ENCODE results near the gene NSG1.

The NSG1 gene

GRCh38 chr4:4396628-4397440 lies 9.9 kb downstream of the NSG1 start:
- DNase-seq (ENCODE audit: low spot score) = no peak

- no peak for DNase-seq (ENCODE audit: low spot score)
Measured at GRCh38 chr4:4397441-4397819, 10.5 kb downstream of the NSG1 start.

- DNase-seq (ENCODE audit: low spot score) = no peak
Measured at GRCh38 chr4:4398430-4398829, 11.5 kb downstream of the NSG1 start.

- DNase-seq (ENCODE audit: low spot score) = no peak
Measured at GRCh38 chr4:4401036-4401435, 14.1 kb downstream of the NSG1 start.

- DNase-seq (ENCODE audit: low spot score) = no peak
Measured at GRCh38 chr4:4402966-4403365, 16.1 kb downstream of the NSG1 start.

GRCh38 chr4:4405358-4405962 lies 18.6 kb downstream of the NSG1 start:
- no peak for DNase-seq (ENCODE audit: low spot score)

GRCh38 chr4:4406455-4407298 lies 19.8 kb downstream of the NSG1 start:
- DNase-seq (ENCODE audit: low spot score) = no peak

GRCh38 chr4:4407299-4408131 lies 20.6 kb downstream of the NSG1 start:
- DNase-seq (ENCODE audit: low spot score) = no peak

- DNase-seq (ENCODE audit: low spot score) = no peak
Measured at GRCh38 chr4:4408132-4408523, 21.2 kb downstream of the NSG1 start.

- DNase-seq (ENCODE audit: low spot score) = no peak
Measured at GRCh38 chr4:4408576-4409335, 21.9 kb downstream of the NSG1 start.

- no peak for DNase-seq (ENCODE audit: low spot score)
Measured at GRCh38 chr4:4409416-4410115, 22.7 kb downstream of the NSG1 start.

GRCh38 chr4:4410271-4410670 lies 23.4 kb downstream of the NSG1 start:
- no peak for DNase-seq (ENCODE audit: low spot score)

GRCh38 chr4:4411906-4412305 lies 25.0 kb downstream of the NSG1 start:
- DNase-seq (ENCODE audit: low spot score) = no peak

GRCh38 chr4:4412641-4413372 lies 25.9 kb downstream of the NSG1 start:
- no peak for DNase-seq (ENCODE audit: low spot score)

- DNase-seq (ENCODE audit: low spot score) = no peak
Measured at GRCh38 chr4:4413373-4413725, 26.4 kb downstream of the NSG1 start.

- no peak for DNase-seq (ENCODE audit: low spot score)
Measured at GRCh38 chr4:4413806-4414205, 26.9 kb downstream of the NSG1 start.

- no peak for DNase-seq (ENCODE audit: low spot score)
Measured at GRCh38 chr4:4415107-4415805, 28.4 kb downstream of the NSG1 start.

- DNase-seq (ENCODE audit: low spot score) = peak; percentile 57
Measured at GRCh38 chr4:4415806-4416805, 29.2 kb downstream of the NSG1 start.
